Kidney (tissue), 14 donors: ENCODE data around the gene CUX1. TPM values are rescaled to one million over a fixed set of nuclear protein-coding genes. Genes with fewer than 3 reads are reported as not detected.
A peak's percentile ranks its signal among the peaks of the same experiment; 100 is the strongest.

Source experiments
- DNase-seq, 5 donors: peaks; one replicate each; pipeline ENCODE4 v3.0.0-alpha.2; 2013 to 2020
- FAIRE-seq: peaks from 2 replicates; lab custom pipeline; 2012; peaks lifted over from hg19 to GRCh38; lab: Jason Lieb, UNC
- H3K27ac ChIP-seq, 2 donors: one replicate each; pipeline ENCODE4 v1.7.0; 2013; ENCODE audit warnings: low read depth in 2 of 2, low read length in 2 of 2, inconsistent platforms in 1 of 2
- H3K27me3 ChIP-seq: one replicate; pipeline ENCODE4 v1.7.1; 2013; ENCODE audit warnings: low read length, inconsistent platforms; ENCODE audit not compliant: control insufficient read depth, insufficient read depth
- H3K36me3 ChIP-seq, 3 donors: one replicate each; pipeline versions ENCODE4 v1.7.0 to v1.7.1; 2013; ENCODE audit warnings: low read length in 3 of 3, control low read depth in 1 of 3, inconsistent platforms in 1 of 3; ENCODE audit not compliant: insufficient read depth in 3 of 3, control insufficient read depth in 2 of 3
- H3K4me1 ChIP-seq, 3 donors: one replicate each; pipeline versions ENCODE4 v1.7.0 to v1.7.1; 2013; ENCODE audit warnings: low read length in 3 of 3, inconsistent platforms in 1 of 3, low read depth in 1 of 3; ENCODE audit not compliant: control insufficient read depth in 2 of 3, insufficient read depth in 2 of 3
- H3K4me3 ChIP-seq, 3 donors: one replicate each; pipeline versions ENCODE4 v1.7.0 to v1.8.1; 2013; ENCODE audit warnings: low read length in 3 of 3, control low read depth in 1 of 3, inconsistent platforms in 1 of 3
- H3K9ac ChIP-seq, 3 donors: one replicate each; pipeline versions ENCODE4 v1.7.0 to v1.7.1; 2013; ENCODE audit warnings: low read length in 3 of 3, control low read depth in 1 of 3, inconsistent platforms in 1 of 3
- H3K9me3 ChIP-seq, 3 donors: one replicate each; pipeline versions ENCODE4 v1.7.0 to v1.7.1; 2013; ENCODE audit warnings: low read length in 3 of 3, control low read depth in 1 of 3, inconsistent platforms in 1 of 3; ENCODE audit not compliant: control insufficient read depth in 2 of 3, insufficient read depth in 1 of 3
- intact Hi-C: fragments of 100-400 bp; cut with DNase I; formaldehyde crosslinking; loops from one replicate; pipeline ENCODE4 v1.11.1; 2022
- polyA plus RNA-seq: library from polyadenylated mRNA; stranded (reverse); fragments of 350-450 nt; fragmentation: Illumina TruSeq; extraction: RNeasy Lipid Tissue Mini Kit (QIAGEN cat#74804); gene quantifications from one replicate; pipeline ENCODE4 v1.2.3, GENCODE V29; 2014; ENCODE audit warnings: low read depth, low replicate concordance; ENCODE audit not compliant: insufficient read depth
- total RNA-seq: library from RNA; stranded (reverse); fragmentation: NEBNext Ultra II Directional; extraction: Animal tissue kit (Norgen Biotek cat#: 25700); gene quantifications from one replicate; pipeline ENCODE4 v1.2.1, GENCODE V29; 2021
- TF ChIP-seq, protein P1 (sequence below): IDR thresholded peaks from 3 replicates; pipeline ENCODE4 v1.5.1; 2012; ENCODE audit warnings: mild to moderate bottlenecking, moderate library complexity, borderline replicate concordance; ENCODE audit not compliant: insufficient read depth; ENCODE audit errors: extremely low read depth
- donor health status: control.
- donor health status: control.
- donor health status: control.
- donor health status: control.
- donor health status: control.
- donor health status: DM: yes; HTN: yes; CAD: no.
- donor health status: Normal renal cell carcinoma (clear cell type).

CUX1 gene
- total and polyA plus RNA-seq, 2 donors from 2014 or later, result 71.4 to 126 TPM

DNA sequence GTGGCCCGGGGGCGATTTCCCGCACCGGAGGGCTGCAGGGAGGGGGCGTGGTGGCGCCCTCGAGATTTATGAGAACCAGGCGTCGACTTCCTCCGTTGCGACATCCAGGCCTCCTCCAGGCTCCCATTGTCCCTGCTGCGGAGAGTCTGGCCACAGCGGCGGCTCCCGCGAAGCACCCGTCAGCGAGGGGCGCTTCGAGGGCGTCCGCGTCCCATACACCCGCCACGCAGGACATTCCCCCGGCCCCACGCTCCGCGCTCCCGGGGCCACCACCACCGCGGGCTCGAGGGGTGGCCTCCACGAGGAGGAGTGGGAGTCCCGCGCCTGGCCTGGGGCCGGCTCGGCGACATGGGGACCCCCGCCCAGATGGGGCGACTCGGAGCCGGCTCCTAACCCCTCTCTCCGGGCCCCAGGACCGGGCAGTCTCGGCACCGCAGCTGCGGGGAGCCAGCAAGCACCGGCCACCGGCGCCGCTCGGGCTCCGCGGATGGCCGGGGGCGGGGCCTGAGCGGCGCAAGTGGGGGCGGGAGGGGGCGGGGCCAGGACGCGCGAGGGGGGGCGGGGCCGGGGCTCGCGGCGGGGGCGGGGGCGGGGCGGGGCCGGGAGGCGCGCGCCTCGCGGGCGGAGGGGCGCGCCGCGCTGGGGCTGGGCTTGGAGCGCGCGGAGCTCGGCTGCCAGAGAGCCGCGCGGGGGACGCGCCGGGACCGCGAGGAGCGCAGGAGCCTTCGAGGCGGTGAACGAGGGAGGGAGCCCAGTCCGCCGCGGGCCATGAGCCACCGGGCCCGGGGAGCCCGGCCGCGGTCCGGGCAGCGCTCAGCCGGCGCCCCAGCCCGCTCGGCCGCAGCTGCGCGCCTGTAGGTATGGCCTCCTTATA lies 469.0 kb downstream of the CUX1 start, which contains the start of gene SH2B2:
Gene SH2B2 (plus strand): TSS at position 632 of the 874 bp plus-strand sequence. CDS start 13,683 bp downstream, outside the sequence.
- Histone ChIP-seq H3K27ac (peak within 1 kb of the TSS; percentile 82 to 96), H3K4me3 (peak within 1 kb of the TSS; percentile 41 to 75 (median 58)), H3K9ac (peak within 1 kb of the TSS in 2 of 3 donors; percentile 55 to 72), H3K4me1 (peaks cover 0 to 8% (median 0%) of the 10 kb centered on the region in 3 donors), H3K36me3 (no peaks in the 10 kb centered on the region), H3K27me3 (no peaks in the 10 kb centered on the region), H3K9me3 (no peaks in the 10 kb centered on the region)
- TF ChIP-seq, protein P1, sequence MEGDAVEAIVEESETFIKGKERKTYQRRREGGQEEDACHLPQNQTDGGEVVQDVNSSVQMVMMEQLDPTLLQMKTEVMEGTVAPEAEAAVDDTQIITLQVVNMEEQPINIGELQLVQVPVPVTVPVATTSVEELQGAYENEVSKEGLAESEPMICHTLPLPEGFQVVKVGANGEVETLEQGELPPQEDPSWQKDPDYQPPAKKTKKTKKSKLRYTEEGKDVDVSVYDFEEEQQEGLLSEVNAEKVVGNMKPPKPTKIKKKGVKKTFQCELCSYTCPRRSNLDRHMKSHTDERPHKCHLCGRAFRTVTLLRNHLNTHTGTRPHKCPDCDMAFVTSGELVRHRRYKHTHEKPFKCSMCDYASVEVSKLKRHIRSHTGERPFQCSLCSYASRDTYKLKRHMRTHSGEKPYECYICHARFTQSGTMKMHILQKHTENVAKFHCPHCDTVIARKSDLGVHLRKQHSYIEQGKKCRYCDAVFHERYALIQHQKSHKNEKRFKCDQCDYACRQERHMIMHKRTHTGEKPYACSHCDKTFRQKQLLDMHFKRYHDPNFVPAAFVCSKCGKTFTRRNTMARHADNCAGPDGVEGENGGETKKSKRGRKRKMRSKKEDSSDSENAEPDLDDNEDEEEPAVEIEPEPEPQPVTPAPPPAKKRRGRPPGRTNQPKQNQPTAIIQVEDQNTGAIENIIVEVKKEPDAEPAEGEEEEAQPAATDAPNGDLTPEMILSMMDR, result no peak
- peak; percentile 73 to 93 (median 88) for DNase-seq
- FAIRE-seq, result no peak
- intact Hi-C loops, result no loop called here

DNA sequence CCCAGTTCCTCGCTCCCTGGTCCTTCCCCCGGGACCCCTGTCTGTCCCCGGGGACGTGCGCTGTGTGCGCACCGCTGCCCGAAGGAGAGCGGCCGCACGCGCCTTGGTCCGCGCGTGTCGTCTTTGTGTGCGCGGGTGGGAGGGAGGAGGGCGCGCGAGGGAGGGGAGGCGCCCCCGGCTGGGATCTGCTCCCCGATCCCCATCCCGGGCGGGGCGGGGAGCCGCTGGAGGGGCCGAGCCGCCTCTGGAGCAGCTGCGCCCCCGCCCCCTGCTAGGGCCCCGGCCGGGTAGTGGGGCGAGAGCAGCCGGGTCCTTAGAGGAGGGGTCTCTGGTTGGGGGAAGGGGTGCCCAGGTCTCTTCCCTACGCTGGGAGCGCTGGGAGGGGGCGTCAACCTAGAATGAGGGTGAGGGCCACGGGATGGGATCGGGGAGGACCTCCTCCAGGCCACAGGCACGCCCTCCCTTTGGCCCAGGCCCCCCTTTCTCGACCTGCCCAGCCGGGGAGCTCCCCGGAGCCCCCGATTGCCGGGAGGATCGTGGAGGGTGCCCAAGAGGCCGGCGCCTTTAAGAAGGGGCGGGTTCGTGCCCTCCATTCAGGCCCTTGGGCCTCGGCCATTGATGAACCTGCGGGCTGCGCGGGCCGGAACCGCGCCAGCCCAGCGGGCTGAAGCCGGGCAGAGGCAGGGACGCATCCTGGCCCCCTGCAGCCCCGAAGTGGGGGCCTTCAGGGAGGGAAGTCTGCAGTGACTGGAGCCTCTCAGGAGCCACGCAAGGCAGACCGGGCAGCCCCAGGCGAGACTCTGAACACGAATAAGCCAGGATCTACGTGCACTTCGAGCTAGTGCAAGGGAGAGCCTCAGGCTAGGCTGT lies 469.9 kb downstream of the CUX1 start:
- no peaks in the 10 kb centered on the region for H3K36me3 ChIP-seq
- peak overlapping the region in 2 of 3 donors; percentile 4 to 34 for H3K9ac ChIP-seq
- peaks cover 0 to 8% (median 0%) of the 10 kb centered on the region in 3 donors for H3K4me1 ChIP-seq
- TF ChIP-seq, protein P1, result no peak
- H3K9me3 ChIP-seq, result no peaks in the 10 kb centered on the region
- intact Hi-C loops, result no loop called here
- FAIRE-seq, result no peak
- peak overlapping the region in 1 of 2 donors; percentile 51 for H3K27ac ChIP-seq
- H3K27me3 ChIP-seq, result no peaks in the 10 kb centered on the region
- peak in 3 of 5 donors; percentile 35 to 85 (median 51) for DNase-seq
- H3K4me3 ChIP-seq, result peak overlapping the region; percentile 46 to 75 (median 58)

DNA sequence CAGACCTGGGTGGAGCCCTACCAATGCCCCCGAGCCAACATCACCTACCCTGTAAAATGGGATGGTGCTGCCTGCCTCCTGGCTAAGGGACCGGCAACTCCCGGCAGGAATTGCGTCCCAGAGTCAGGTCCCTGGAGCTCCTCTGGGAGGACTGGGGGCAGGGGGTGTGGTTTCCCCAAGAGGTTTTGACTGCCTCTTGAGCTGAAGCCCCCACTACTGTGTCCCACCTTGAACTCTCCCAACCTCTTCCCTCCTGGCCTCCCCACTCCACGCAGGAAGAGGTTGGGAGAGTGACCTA lies 470.5 kb downstream of the CUX1 start:
- TF ChIP-seq, protein P1, result no peak
- intact Hi-C loops, result no loop called here
- no peak for FAIRE-seq
- Histone ChIP-seq H3K9me3 (no peaks in the 10 kb centered on the region), H3K4me3 (peak overlapping the region; percentile 46 to 75 (median 58)), H3K27ac (no peak overlapping the region), H3K9ac (peak overlapping the region in 2 of 3 donors; percentile 4 to 34), H3K36me3 (no peaks in the 10 kb centered on the region), H3K4me1 (peaks cover 0 to 8% (median 0%) of the 10 kb centered on the region in 3 donors), H3K27me3 (no peaks in the 10 kb centered on the region)
- no peak for DNase-seq
